ENCODE data around the gene ASTN2. TPM values are rescaled to one million over a fixed set of nuclear protein-coding genes. Genes with fewer than 3 reads are reported as not detected.

The ASTN2 gene
- polyA plus RNA-seq, 1 donor, result 4.5 TPM

- DNase-seq (ENCODE audit: low read depth), result no peak
Measured at GRCh38 chr9:117368684-117369230, 46.1 kb downstream of the ASTN2 start.

GRCh38 chr9:117365438-117365837 is 49.4 kb downstream of the ASTN2 start:
- DNase-seq (ENCODE audit: low read depth), result no peak

- DNase-seq (ENCODE audit: low read depth), result no peak
Measured at GRCh38 chr9:117363006-117363405, 51.9 kb downstream of the ASTN2 start.

- DNase-seq (ENCODE audit: low read depth), result no peak
Measured at GRCh38 chr9:117359910-117360309, 54.9 kb downstream of the ASTN2 start.

- no peak for DNase-seq (ENCODE audit: low read depth)
Measured at GRCh38 chr9:117355542-117355941, 59.3 kb downstream of the ASTN2 start.

GRCh38 chr9:117354997-117355396 is 59.9 kb downstream of the ASTN2 start:
- no peak for DNase-seq (ENCODE audit: low read depth)

- no peak for DNase-seq (ENCODE audit: low read depth)
Measured at GRCh38 chr9:117354244-117354847, 60.5 kb downstream of the ASTN2 start.

GRCh38 chr9:117344892-117345660 is 69.8 kb downstream of the ASTN2 start:
- no peak for DNase-seq (ENCODE audit: low read depth)

GRCh38 chr9:117343427-117343826 is 71.4 kb downstream of the ASTN2 start:
- no peak for DNase-seq (ENCODE audit: low read depth)

- no peak for DNase-seq (ENCODE audit: low read depth)
Measured at GRCh38 chr9:117341151-117341550, 73.7 kb downstream of the ASTN2 start.

- DNase-seq (ENCODE audit: low read depth), result no peak
Measured at GRCh38 chr9:117340422-117340821, 74.4 kb downstream of the ASTN2 start.

- no peak for DNase-seq (ENCODE audit: low read depth)
Measured at GRCh38 chr9:117335837-117336433, 78.9 kb downstream of the ASTN2 start.

- no peak for DNase-seq (ENCODE audit: low read depth)
Measured at GRCh38 chr9:117334101-117334500, 80.8 kb downstream of the ASTN2 start.

GRCh38 chr9:117325831-117326230 is 89.0 kb downstream of the ASTN2 start:
- DNase-seq (ENCODE audit: low read depth), result no peak

GRCh38 chr9:117325110-117325731 is 89.6 kb downstream of the ASTN2 start:
- no peak for DNase-seq (ENCODE audit: low read depth)

- no peak for DNase-seq (ENCODE audit: low read depth)
Measured at GRCh38 chr9:117323390-117323789, 91.5 kb downstream of the ASTN2 start.

GRCh38 chr9:117317192-117317591 is 97.7 kb downstream of the ASTN2 start:
- DNase-seq (ENCODE audit: low read depth), result no peak

- no peak for DNase-seq (ENCODE audit: low read depth)
Measured at GRCh38 chr9:117315236-117315635, 99.6 kb downstream of the ASTN2 start.

- DNase-seq (ENCODE audit: low read depth), result no peak
Measured at GRCh38 chr9:117313989-117314388, 100.9 kb downstream of the ASTN2 start.

- no peak for DNase-seq (ENCODE audit: low read depth)
Measured at GRCh38 chr9:117307701-117308100, 107.2 kb downstream of the ASTN2 start.

- no peak for DNase-seq (ENCODE audit: low read depth)
Measured at GRCh38 chr9:117306032-117306431, 108.8 kb downstream of the ASTN2 start.

GRCh38 chr9:117305454-117305853 is 109.4 kb downstream of the ASTN2 start:
- no peak for DNase-seq (ENCODE audit: low read depth)

All from forelimb muscle (tissue), 1 donor.